ENCODE data around the gene OR4X1. TPM values are rescaled to one million over a fixed set of nuclear protein-coding genes. Genes with fewer than 3 reads are reported as not detected.
"Not testable (repeated sequence)": the region's sequence is repeated elsewhere in the genome, so short reads cannot be mapped to it uniquely, and the experiment has no call there.

Gene OR4X1
- total and polyA plus RNA-seq, 9 donors = not detected

DNA sequence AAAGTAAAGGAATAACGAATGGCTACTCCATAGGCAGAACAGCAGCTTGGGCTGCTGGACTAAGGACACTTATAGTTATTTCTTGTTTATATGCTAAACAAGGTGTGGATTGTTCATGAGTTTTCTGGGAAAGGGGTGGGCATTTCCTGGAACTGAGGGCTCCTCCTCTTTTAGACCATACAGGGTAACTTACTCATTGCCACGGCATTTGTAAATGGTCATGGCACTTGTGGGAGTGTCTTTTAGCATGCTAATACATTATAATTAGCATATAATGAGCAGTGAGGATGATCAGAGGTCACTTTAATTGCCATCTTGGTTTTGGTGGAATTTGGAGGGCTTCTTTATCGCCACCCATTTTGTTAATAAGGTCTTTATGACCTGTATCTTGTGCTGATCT, 7.0 kb downstream of the OR4X1 start:
- Histone ChIP-seq H3K27me3 (no peaks in the 10 kb centered on the region), H3K27ac (no peak overlapping the region), H3K36me3 (no peaks in the 10 kb centered on the region), H3K4me1 (ENCODE audit: insufficient read depth) (no peaks in the 10 kb centered on the region), H3K4me3 (no peak overlapping the region), H3K9me3 (peaks cover 0 to 3% of the 10 kb centered on the region in 2 donors)
- no peak for DNase-seq
- 60 to 72% (median 62%) methylated on average over 3 of the region's 3 CpGs for WGBS, 3 donors
- TF ChIP-seq POLR2A (IDR thresholded peaks at IDR 0.05) (no peak), EP300 (IDR thresholded peaks at IDR 0.05) (no peak)
- TF ChIP-seq, protein P1, sequence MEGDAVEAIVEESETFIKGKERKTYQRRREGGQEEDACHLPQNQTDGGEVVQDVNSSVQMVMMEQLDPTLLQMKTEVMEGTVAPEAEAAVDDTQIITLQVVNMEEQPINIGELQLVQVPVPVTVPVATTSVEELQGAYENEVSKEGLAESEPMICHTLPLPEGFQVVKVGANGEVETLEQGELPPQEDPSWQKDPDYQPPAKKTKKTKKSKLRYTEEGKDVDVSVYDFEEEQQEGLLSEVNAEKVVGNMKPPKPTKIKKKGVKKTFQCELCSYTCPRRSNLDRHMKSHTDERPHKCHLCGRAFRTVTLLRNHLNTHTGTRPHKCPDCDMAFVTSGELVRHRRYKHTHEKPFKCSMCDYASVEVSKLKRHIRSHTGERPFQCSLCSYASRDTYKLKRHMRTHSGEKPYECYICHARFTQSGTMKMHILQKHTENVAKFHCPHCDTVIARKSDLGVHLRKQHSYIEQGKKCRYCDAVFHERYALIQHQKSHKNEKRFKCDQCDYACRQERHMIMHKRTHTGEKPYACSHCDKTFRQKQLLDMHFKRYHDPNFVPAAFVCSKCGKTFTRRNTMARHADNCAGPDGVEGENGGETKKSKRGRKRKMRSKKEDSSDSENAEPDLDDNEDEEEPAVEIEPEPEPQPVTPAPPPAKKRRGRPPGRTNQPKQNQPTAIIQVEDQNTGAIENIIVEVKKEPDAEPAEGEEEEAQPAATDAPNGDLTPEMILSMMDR (IDR thresholded peaks at IDR 0.05) = no peak
- intact Hi-C loops (cut with DNase I) = no loop called here

DNA sequence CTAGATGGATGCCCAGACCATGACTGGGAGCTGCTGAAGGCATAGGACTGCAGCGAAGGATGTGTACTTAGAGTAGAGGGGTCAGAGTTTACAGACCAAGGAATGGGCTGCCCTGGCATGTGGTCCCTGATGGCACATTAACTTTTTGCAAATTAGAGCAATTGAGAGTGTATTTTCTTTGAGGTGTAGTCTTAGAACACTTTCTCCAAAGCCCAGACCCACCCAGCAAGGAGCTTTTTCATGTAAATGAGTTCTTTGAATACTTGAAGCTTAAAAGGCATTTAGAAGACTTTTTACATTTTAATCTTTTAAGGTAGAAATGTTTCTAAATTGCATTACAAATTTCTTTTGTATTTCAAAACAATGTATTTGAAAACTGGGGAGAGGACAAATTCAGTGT, 8.9 kb downstream of the OR4X1 start:
- no peaks in the 10 kb centered on the region for H3K4me1 ChIP-seq (ENCODE audit: insufficient read depth)

DNA sequence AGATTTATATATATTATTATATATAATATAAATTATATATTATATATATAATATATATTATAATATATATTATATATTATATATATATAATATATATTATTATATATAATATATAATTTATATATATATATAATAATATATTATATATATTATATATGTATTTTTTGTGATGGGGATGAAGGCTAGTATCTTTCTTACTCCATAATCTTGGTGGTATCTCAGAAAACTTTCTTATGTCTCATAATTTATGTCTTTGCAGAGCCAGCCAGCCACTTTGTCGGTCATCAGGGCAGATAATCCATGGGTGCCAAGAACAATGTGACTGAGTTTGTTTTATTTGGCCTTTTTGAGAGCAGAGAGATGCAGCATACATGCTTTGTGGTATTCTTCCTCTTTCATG, 42.3 kb downstream of the OR4X1 start, which contains the start of gene OR4S1:
Gene OR4S1 (plus strand): TSS at position 301 of the 400 bp plus-strand sequence. CDS start 0 bp downstream, at position 301.
- Histone ChIP-seq H3K36me3 (no peaks in the 10 kb centered on the region), H3K4me1 (ENCODE audit: insufficient read depth) (no peaks in the 10 kb centered on the region), H3K4me3 (no peak within 1 kb of the TSS), H3K27ac (no peak within 1 kb of the TSS), H3K9me3 (peaks cover 0 to under 1% of the 10 kb centered on the region in 2 donors), H3K27me3 (no peaks in the 10 kb centered on the region)
- intact Hi-C loops (cut with DNase I) = no loop called here
- TF ChIP-seq POLR2A (IDR thresholded peaks at IDR 0.05) (no peak), EP300 (IDR thresholded peaks at IDR 0.05) (no peak)
- TF ChIP-seq, protein P1 (IDR thresholded peaks at IDR 0.05) = no peak
- DNase-seq = no peak
- WGBS, 3 donors = 50 to 74% (median 69%) methylated on average over 1 of the region's 1 CpG

More for the DNA sequence above, 8.9 kb downstream of the OR4X1 start:
- intact Hi-C loops (cut with DNase I) = no loop called here
- Histone ChIP-seq H3K27ac (no peak overlapping the region), H3K4me3 (no peak overlapping the region), H3K36me3 (no peaks in the 10 kb centered on the region), H3K27me3 (no peaks in the 10 kb centered on the region), H3K9me3 (peaks cover 0 to 3% of the 10 kb centered on the region in 2 donors)
- no peak for TF ChIP-seq POLR2A (IDR thresholded peaks at IDR 0.05)
- no peak for TF ChIP-seq EP300 (IDR thresholded peaks at IDR 0.05)
- TF ChIP-seq, protein P1 (IDR thresholded peaks at IDR 0.05) = no peak
- 20 to 25% (median 24%) methylated on average over 1 of the region's 1 CpG for WGBS, 3 donors
- no peak for DNase-seq

DNA sequence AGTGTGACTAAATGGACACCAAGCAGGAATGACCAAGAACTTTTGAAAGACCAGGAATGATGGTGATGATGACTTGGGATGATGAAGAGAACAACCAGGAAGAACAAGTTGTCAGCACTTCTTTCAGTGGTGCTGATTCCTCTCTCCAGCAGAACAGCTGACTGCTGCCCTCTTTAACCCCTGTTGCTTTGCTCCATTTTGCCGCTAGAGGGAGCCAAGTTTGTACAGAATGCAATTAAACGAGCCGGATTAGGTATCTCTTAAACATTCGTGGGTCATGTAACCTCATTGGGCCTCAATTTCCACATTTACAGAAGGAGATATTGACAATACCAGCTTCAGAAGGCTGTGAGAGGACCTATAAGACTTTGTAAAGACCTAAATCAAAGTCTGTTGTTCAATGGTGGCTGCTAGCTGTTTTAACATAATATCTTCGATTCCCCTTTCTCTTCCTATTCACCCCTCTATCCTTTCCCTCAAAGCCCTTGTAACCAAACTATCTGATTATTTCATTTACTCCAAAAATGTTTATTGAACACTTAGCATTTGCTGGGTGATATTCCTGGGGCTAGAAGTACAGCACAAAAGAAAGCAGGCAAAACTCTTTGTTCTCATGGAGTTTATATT, 44.2 kb downstream of the OR4X1 start:
- WGBS, 3 donors = 20 to 27% (median 22%) methylated on average over 5 of the region's 5 CpGs
- Histone ChIP-seq H3K4me1 (ENCODE audit: insufficient read depth) (no peaks in the 10 kb centered on the region), H3K4me3 (no peak overlapping the region), H3K27ac (no peak overlapping the region), H3K27me3 (no peaks in the 10 kb centered on the region), H3K9me3 (no peaks in the 10 kb centered on the region), H3K36me3 (no peaks in the 10 kb centered on the region)
- intact Hi-C loops (cut with DNase I) = no loop called here
- DNase-seq = no peak
- TF ChIP-seq EP300 (IDR thresholded peaks at IDR 0.05) = no peak
- TF ChIP-seq, protein P1 (IDR thresholded peaks at IDR 0.05) = no peak
- TF ChIP-seq POLR2A (IDR thresholded peaks at IDR 0.05) = no peak

DNA sequence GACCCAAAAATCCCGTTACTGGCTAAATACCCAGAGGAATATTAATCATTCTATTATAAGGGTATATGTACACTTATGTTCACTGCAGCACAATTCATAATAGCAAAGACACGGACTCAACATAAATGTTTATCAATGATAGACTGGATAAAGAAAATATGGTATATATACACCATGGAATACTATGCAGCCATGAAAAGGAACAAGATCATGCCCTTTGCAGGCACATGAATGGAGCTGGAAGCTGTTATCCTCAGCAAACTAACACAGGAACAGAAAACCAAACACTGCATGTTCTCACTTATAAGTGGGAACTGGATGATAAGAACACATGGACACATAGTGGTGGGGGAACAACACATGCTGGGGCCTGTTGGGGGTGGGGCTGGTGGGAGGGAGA, 49.9 kb downstream of the OR4X1 start:
- intact Hi-C loops (cut with DNase I); H3K27ac ChIP-seq; H3K9me3 ChIP-seq; DNase-seq; H3K27me3 ChIP-seq; H3K4me1 ChIP-seq (ENCODE audit: insufficient read depth); H3K36me3 ChIP-seq; H3K4me3 ChIP-seq: not testable (repeated sequence)
- WGBS, 3 donors = 28 to 80% (median 65%) methylated on average over 2 of the region's 2 CpGs

Data from ovary (tissue), 9 donors.